Panc1 (cell line): ENCODE data around the gene TJP1. TPM values are rescaled to one million over a fixed set of nuclear protein-coding genes. Genes with fewer than 3 reads are reported as not detected.

Experiments used
- ATAC-seq: fragments of 200-7000 bp; cut with Tn5 transposase; 2 replicates; pipeline ENCODE4 v1.9.1; 2020; ENCODE audit warnings: mild to moderate bottlenecking, moderate library complexity
- BruUV-seq: library from RNA; stranded (reverse); fragments of 400-500 nt; replicated peaks from 2 replicates; lab custom pipeline; 2021; lab: Mats Ljungman, UMichigan
- CTCF ChIA-PET: fragments of 300-600 bp; sonication (Branson Sonifier 250); formaldehyde crosslinking; loops from one replicate; lab custom pipeline; 2022; ENCODE audit warnings: antibody characterized with exemption; lab: Charles Lee
- POLR2A ChIA-PET: fragments of 300-600 bp; sonication (Branson Sonifier 250); formaldehyde crosslinking; loops from one replicate; lab custom pipeline; 2022; ENCODE audit warnings: antibody characterized with exemption; lab: Charles Lee
- DNase-seq: peaks from one replicate; pipeline ENCODE4 v3.0.0-alpha.2; 2010; ENCODE audit warnings: low read depth, low spot score
- H3K27ac ChIP-seq: 2 replicates; pipeline ENCODE4 v1.5.1; 2011; ENCODE audit warnings: mild to moderate bottlenecking, low read length, inconsistent platforms
- H3K27me3 ChIP-seq: fragments of 200-500 bp; sonication (Bioruptor generic); 2 replicates; pipeline ENCODE4 v1.6.0; 2014; ENCODE audit warnings: low read length, inconsistent platforms; ENCODE audit not compliant: control insufficient read depth, insufficient read depth
- H3K36me3 ChIP-seq: fragments of 200-500 bp; sonication (Bioruptor generic); 2 replicates; pipeline ENCODE4 v1.5.1; 2014; ENCODE audit warnings: inconsistent platforms, mild to moderate bottlenecking, low read length, moderate library complexity; ENCODE audit not compliant: control insufficient read depth, insufficient read depth
- H3K4me1 ChIP-seq: 2 replicates; pipeline ENCODE4 v1.5.1; 2011; ENCODE audit warnings: inconsistent platforms, mild to moderate bottlenecking, low read length, moderate library complexity; ENCODE audit not compliant: control insufficient read depth, insufficient read depth
- H3K4me3 ChIP-seq, 2 experiments: 2 replicates each; pipeline ENCODE4 v1.5.1; 2011 to 2012; ENCODE audit warnings: low read depth in 2 of 2, low read length in 2 of 2, mild to moderate bottlenecking in 2 of 2, inconsistent platforms in 1 of 2, moderate library complexity in 1 of 2
- H3K9me3 ChIP-seq: fragments of 200-500 bp; sonication (Bioruptor generic); 2 replicates; pipeline ENCODE4 v1.5.1; 2014; ENCODE audit warnings: low read depth, mild to moderate bottlenecking, inconsistent platforms, low read length, moderate library complexity; ENCODE audit not compliant: control insufficient read depth, insufficient read depth
- POLR2AphosphoS5 ChIP-seq: IDR thresholded peaks from 2 replicates; pipeline ENCODE4 v1.6.1; 2012; ENCODE audit warnings: mild to moderate bottlenecking, low read depth, low read length, moderate library complexity
- REST ChIP-seq, 2 experiments: IDR thresholded peaks; 2 replicates each; pipeline ENCODE4 v1.6.1; 2011 to 2012; ENCODE audit warnings: low read depth in 2 of 2, control low read depth in 1 of 2, low read length in 1 of 2, mild to moderate bottlenecking in 1 of 2, moderate library complexity in 1 of 2; ENCODE audit not compliant: insufficient read depth in 1 of 2
- SIN3A ChIP-seq: IDR thresholded peaks from 2 replicates; pipeline ENCODE4 v1.6.1; 2012; ENCODE audit warnings: low read depth, mild to moderate bottlenecking, low read length, moderate library complexity, borderline replicate concordance; ENCODE audit not compliant: insufficient read depth
- TCF7L2 ChIP-seq: IDR thresholded peaks from 2 replicates; pipeline ENCODE4 v1.6.1; 2011; ENCODE audit warnings: mild to moderate bottlenecking, low read depth, low read length, inconsistent platforms
- in situ Hi-C: cut with HindIII; loops from 2 replicates; pipeline ENCODE4 v1.10.0; 2016; ENCODE audit warnings: low sequenced_read_pairs, low pct_unique_long_range_greater_than_20kb
- intact Hi-C: fragments of 100-400 bp; cut with micrococcal nuclease; formaldehyde crosslinking; loops from one replicate; pipeline ENCODE4 v1.10.0; 2022; ENCODE audit not compliant: unreplicated experiment
- total RNA-seq: library from RNA; stranded (reverse); gene quantifications from one replicate; pipeline ENCODE4 v1.2.1, GENCODE V29; 2021; ENCODE audit not compliant: unreplicated experiment
- TF ChIP-seq, protein P1 (sequence below): fragments of 450-650 bp; IDR thresholded peaks from 2 replicates; pipeline ENCODE4 v1.5.1; 2017; ENCODE audit warnings: mild to moderate bottlenecking

TJP1 gene
- total RNA-seq, 1 experiment from 2014 or later, result 79.1 TPM

DNA sequence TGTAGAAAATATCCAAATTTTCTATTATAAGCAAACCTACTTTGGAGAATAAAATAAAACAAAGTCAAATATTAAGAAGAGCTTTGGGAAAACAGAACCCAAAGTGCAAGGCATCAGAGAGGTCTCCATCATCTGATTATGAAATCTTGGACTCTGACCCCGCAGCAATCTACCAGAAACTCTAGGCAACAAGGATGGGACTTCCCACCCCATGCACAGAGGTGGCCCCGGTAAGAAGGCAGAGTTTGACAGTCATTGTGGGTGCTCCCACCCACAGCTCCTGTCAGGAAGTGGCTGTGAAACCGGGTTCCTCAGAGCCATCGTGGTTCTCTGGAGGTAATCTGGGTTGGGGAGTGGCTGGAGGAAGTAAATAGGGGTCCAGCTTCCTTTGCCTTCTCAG lies 37.0 kb upstream of the TJP1 start:
- ChIA-PET CTCF (no interaction called here), POLR2A (no interaction called here)
- BruUV-seq, result no TSS peak
- Histone ChIP-seq H3K4me3 (no peak overlapping the region), H3K4me1 (no peaks in the 10 kb centered on the region), H3K9me3 (no peaks in the 10 kb centered on the region), H3K36me3 (no peaks in the 10 kb centered on the region), H3K27ac (no peak overlapping the region), H3K27me3 (no peaks in the 10 kb centered on the region)
- TF ChIP-seq, protein P1, sequence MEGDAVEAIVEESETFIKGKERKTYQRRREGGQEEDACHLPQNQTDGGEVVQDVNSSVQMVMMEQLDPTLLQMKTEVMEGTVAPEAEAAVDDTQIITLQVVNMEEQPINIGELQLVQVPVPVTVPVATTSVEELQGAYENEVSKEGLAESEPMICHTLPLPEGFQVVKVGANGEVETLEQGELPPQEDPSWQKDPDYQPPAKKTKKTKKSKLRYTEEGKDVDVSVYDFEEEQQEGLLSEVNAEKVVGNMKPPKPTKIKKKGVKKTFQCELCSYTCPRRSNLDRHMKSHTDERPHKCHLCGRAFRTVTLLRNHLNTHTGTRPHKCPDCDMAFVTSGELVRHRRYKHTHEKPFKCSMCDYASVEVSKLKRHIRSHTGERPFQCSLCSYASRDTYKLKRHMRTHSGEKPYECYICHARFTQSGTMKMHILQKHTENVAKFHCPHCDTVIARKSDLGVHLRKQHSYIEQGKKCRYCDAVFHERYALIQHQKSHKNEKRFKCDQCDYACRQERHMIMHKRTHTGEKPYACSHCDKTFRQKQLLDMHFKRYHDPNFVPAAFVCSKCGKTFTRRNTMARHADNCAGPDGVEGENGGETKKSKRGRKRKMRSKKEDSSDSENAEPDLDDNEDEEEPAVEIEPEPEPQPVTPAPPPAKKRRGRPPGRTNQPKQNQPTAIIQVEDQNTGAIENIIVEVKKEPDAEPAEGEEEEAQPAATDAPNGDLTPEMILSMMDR, result no peak
- TF ChIP-seq SIN3A (no peak), POLR2AphosphoS5 (no peak), TCF7L2 (no peak)
- DNase-seq, result no peak
- no peak for ATAC-seq
- intact Hi-C loops, result no loop called here
- in situ Hi-C loops, result no loop called here

DNA sequence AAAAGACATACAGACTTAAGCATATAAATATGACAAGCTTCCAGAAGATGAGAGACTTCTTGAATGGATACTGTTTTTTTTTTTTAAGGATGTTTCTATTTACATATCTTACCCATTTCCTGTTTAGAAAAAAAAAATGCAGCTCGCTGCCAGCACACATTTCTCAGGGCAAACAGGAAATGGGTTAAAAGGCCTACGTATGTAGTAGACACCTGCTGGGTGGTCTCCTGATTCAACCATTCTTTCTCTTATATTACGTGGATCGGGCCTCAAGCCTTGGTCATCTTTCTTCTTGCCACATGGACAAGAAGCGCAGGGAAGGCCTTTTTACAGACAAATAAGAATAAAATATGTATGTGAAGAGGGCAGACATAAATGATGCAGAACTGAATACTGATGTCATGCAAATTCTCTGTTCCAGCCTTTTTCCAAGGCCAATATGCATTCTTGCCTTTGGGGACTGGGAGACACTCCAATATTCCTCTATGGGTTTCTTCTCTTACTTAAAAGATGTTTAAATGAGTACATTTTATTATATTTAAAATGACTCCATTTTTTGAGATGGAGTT lies 35.0 kb upstream of the TJP1 start:
- POLR2A ChIA-PET, result no interaction called here

More for the DNA sequence above, 35.0 kb upstream of the TJP1 start:
- CTCF ChIA-PET, result no interaction called here
- H3K27me3 ChIP-seq, result no peaks in the 10 kb centered on the region
- BruUV-seq, result no TSS peak
- in situ Hi-C loops, result no loop called here
- no peaks in the 10 kb centered on the region for H3K9me3 ChIP-seq
- no peak for TF ChIP-seq REST (IDR thresholded peaks at IDR 0.05; ENCODE audit: insufficient read depth in 1 of 2, low read depth in 2 of 2, low read length in 1 of 2)
- no peak for TF ChIP-seq SIN3A
- TF ChIP-seq POLR2AphosphoS5, result no peak
- DNase-seq (no peak), ATAC-seq (no peak)
- intact Hi-C loops, result no loop called here
- H3K36me3 ChIP-seq, result no peaks in the 10 kb centered on the region
- no peak overlapping the region for H3K4me3 ChIP-seq
- H3K27ac ChIP-seq, result no peak overlapping the region
- H3K4me1 ChIP-seq, result no peaks in the 10 kb centered on the region
